ENCODE measurements around the gene NWD2. TPM values are rescaled to one million over a fixed set of nuclear protein-coding genes. Genes with fewer than 3 reads are reported as not detected.
A peak's percentile ranks its signal among the peaks of the same experiment; 100 is the strongest.

Gene NWD2
- total and polyA plus RNA-seq, 9 donors: under 0.01 to 0.29 (median 0.03) TPM; not detected in 2

DNA sequence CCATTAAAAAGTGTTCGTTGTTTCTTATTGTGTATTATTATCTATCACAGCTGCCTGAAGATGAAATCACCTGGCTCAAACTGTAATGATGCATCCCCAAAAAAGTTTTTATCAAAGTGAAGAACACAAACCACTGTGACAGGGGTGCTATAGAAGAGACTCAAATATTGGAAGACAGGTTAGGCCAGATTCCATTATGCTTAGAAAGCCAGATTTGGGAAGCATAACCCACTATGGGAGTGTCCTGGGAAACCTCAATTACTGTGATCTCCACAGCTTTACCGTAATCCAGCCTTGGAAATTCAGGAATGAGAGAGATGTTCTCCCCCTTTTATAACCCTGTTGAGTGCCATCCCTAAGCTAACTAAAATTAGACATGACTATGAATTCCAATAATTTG is 114.2 kb downstream of the NWD2 start:
- H3K9me3 ChIP-seq (replicated peaks; ENCODE audit: control insufficient read depth, low read depth, low read length): no peaks in the 10 kb centered on the region
- H3K36me3 ChIP-seq (ENCODE audit: control insufficient read depth, insufficient read depth, low read length): no peaks in the 10 kb centered on the region
- H3K4me1 ChIP-seq (ENCODE audit: control insufficient read depth, insufficient read depth, low read length): no peaks in the 10 kb centered on the region
- no peak for DNase-seq
- H3K27ac ChIP-seq (ENCODE audit: low read length): no peak overlapping the region
- H3K4me3 ChIP-seq (ENCODE audit: low read length): no peak overlapping the region
- WGBS (ENCODE audit: insufficient coverage): no CpG with 5 or more reads among the region's 2 CpGs
- H3K27me3 ChIP-seq (ENCODE audit: control insufficient read depth, insufficient read depth, low read length): no peaks in the 10 kb centered on the region

DNA sequence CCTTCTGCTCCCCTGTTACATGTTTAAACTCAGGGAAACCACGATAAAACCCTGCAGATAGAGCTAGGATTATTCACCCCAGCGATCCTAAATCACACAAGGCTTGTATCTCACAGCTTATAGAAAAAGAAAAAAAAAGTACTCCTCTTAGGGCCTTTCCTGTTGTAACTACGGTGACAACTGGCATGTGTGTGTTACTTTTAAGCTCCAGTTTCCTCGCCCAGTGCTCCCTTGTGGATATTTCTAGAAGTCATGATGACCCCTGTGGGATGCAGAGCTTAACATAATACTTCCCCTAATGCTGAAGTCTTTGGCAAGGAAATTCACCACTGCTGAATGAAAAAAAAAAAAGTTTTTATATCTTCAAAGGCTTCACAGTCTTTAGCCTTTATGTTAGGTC is 114.7 kb downstream of the NWD2 start:
- Histone ChIP-seq H3K4me3 (ENCODE audit: low read length) (no peak overlapping the region), H3K4me1 (ENCODE audit: control insufficient read depth, insufficient read depth, low read length) (no peaks in the 10 kb centered on the region), H3K36me3 (ENCODE audit: control insufficient read depth, insufficient read depth, low read length) (no peaks in the 10 kb centered on the region), H3K9me3 (replicated peaks; ENCODE audit: control insufficient read depth, low read depth, low read length) (no peaks in the 10 kb centered on the region), H3K27ac (ENCODE audit: low read length) (no peak overlapping the region), H3K27me3 (ENCODE audit: control insufficient read depth, insufficient read depth, low read length) (no peaks in the 10 kb centered on the region)
- peak; percentile 12 for DNase-seq
- WGBS (ENCODE audit: insufficient coverage): no CpG with 5 or more reads among the region's 4 CpGs

DNA sequence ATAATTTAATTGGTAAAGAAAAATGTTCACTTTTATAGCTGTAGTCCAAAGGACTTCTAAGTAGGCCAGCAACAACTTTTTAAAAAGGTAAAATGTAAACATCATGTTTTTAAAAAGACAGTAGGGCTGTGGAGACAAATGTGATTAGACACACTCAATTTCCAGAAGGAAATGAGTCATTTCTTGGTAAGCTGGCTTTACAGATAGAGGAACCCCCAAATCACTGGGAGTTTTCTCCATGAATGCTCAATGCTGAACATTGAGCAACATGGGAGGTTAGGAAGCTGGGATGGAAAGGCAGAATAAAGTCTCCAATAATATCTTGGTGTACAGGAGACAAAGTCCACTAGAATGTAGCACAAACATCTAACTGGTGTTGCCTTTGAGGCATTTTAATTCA is 121.3 kb downstream of the NWD2 start:
- Histone ChIP-seq H3K4me3 (ENCODE audit: low read length) (no peak overlapping the region), H3K9me3 (replicated peaks; ENCODE audit: control insufficient read depth, low read depth, low read length) (no peaks in the 10 kb centered on the region), H3K27ac (ENCODE audit: low read length) (no peak overlapping the region), H3K36me3 (ENCODE audit: control insufficient read depth, insufficient read depth, low read length) (no peaks in the 10 kb centered on the region), H3K4me1 (ENCODE audit: control insufficient read depth, insufficient read depth, low read length) (no peaks in the 10 kb centered on the region), H3K27me3 (ENCODE audit: control insufficient read depth, insufficient read depth, low read length) (no peaks in the 10 kb centered on the region)
- DNase-seq: no peak

DNA sequence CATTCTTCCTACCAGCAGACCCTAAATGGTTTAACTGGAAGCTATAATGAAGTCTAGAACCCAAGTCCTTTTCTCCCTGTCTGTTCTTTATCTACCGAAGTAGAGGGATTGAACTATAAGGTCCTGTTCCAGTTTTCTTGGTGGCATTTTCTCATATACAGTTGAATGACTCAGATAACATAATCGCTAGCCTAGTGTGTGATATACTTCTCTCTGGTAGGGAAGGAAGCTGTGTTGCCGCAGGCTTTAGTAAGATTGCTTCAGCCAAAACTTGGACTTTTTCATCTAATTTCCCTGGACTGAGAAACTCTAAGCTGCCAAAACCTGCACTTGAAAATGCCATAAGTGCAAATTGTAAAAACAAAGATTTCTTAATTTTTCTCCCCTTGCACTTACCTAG is 123.4 kb downstream of the NWD2 start:
- no peaks in the 10 kb centered on the region for H3K27me3 ChIP-seq (ENCODE audit: control insufficient read depth, insufficient read depth, low read length)
- H3K36me3 ChIP-seq (ENCODE audit: control insufficient read depth, insufficient read depth, low read length): no peaks in the 10 kb centered on the region
- H3K4me1 ChIP-seq (ENCODE audit: control insufficient read depth, insufficient read depth, low read length): no peaks in the 10 kb centered on the region
- no peaks in the 10 kb centered on the region for H3K9me3 ChIP-seq (replicated peaks; ENCODE audit: control insufficient read depth, low read depth, low read length)
- no peak for DNase-seq
- no peak overlapping the region for H3K4me3 ChIP-seq (ENCODE audit: low read length)
- WGBS (ENCODE audit: insufficient coverage): no CpG with 5 or more reads among the region's 3 CpGs
- no peak overlapping the region for H3K27ac ChIP-seq (ENCODE audit: low read length)

DNA sequence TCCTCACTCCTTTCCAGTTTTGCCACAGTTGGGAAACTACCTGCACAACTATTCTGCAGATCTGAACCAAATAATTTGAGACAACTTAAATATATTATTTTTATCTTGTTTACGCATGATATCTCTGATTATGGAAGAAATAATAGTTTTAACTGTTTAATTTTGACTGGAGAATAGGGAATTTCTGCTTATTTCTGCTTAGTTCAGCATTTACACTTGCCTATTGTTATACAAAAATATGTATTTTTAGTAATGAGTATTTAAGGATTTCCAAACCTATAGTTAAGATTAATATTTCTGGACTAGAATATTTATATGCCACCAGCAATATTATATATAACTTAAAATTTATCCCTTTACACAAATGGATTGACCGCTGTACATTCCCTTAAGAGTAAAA is 125.5 kb downstream of the NWD2 start:
- Histone ChIP-seq H3K27ac (ENCODE audit: low read length) (no peak overlapping the region), H3K4me3 (ENCODE audit: low read length) (no peak overlapping the region), H3K36me3 (ENCODE audit: control insufficient read depth, insufficient read depth, low read length) (no peaks in the 10 kb centered on the region), H3K27me3 (ENCODE audit: control insufficient read depth, insufficient read depth, low read length) (no peaks in the 10 kb centered on the region), H3K9me3 (replicated peaks; ENCODE audit: control insufficient read depth, low read depth, low read length) (no peaks in the 10 kb centered on the region), H3K4me1 (ENCODE audit: control insufficient read depth, insufficient read depth, low read length) (no peaks in the 10 kb centered on the region)
- no peak for DNase-seq
- WGBS (ENCODE audit: insufficient coverage): no CpG with 5 or more reads among the region's 2 CpGs

DNA sequence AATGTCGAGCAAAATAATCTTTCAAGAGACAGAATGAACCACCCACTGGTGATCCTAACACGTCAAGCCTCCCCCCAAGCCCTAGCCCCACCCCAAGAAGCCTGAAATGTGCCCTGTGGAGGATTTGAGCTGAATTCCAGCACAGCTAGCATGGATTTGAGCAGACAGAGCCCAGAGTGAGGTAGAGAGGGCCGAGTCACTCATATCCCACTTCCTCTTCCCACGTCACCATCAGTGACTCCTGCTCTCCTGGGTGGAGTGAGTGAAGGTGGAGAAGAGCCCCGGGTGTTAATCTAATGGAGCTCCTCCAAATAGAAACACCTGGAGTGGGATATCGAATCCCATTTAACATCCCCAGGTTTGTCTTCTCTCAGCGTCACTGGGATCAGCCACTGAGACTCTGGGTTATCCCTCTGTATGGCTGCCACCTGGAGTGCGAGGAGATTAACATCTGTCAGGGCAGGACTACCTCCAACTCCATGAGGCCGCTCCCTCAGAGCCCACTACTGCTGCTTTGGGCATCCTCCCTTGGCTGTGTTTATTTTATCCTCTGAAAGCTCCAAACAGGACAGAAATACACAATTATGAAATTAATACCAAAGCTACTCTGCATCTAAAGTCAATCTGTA is 136.6 kb downstream of the NWD2 start:
- Histone ChIP-seq H3K27me3 (ENCODE audit: control insufficient read depth, insufficient read depth, low read length) (peaks cover 3% of the 10 kb centered on the region), H3K4me1 (ENCODE audit: control insufficient read depth, insufficient read depth, low read length) (no peaks in the 10 kb centered on the region), H3K9me3 (replicated peaks; ENCODE audit: control insufficient read depth, low read depth, low read length) (no peaks in the 10 kb centered on the region), H3K36me3 (ENCODE audit: control insufficient read depth, insufficient read depth, low read length) (no peaks in the 10 kb centered on the region), H3K27ac (ENCODE audit: low read length) (no peak overlapping the region), H3K4me3 (ENCODE audit: low read length) (no peak overlapping the region)
- DNase-seq: no peak
- WGBS (ENCODE audit: insufficient coverage): 45% methylated on average over 3 of the region's 9 CpGs

DNA sequence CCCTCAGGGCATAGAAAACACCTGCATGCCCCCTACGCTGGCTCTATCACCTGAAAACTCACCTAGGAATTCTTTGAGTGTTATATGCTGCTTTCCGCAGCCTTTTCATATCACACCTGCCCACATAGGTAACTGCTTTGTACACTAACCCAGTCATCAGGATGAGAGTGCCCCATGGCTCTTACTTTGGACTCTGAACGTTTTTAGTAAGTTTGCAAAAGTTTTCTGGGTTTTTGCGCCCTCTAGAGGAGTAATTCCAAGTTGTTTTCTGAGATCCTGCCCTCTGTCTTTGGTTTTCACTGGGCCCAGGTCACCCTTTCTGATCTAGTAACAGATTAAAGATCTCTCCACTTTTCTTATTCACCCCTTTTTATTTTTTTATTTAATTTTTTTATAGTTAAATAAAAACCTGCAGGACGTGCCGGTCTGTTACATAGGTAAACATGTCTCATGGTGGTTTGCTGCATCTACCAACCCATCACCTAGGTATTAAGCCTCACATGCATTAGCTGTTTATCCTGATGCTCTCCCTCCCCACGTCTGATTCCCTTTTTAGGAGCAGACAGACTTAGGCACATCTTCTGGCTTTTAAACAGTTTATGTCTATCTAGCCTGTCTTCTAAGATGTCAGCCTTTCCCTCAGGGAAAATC is 139.2 kb downstream of the NWD2 start:
- Histone ChIP-seq H3K36me3 (ENCODE audit: control insufficient read depth, insufficient read depth, low read length) (no peaks in the 10 kb centered on the region), H3K4me3 (ENCODE audit: low read length) (no peak overlapping the region), H3K9me3 (replicated peaks; ENCODE audit: control insufficient read depth, low read depth, low read length) (no peaks in the 10 kb centered on the region), H3K4me1 (ENCODE audit: control insufficient read depth, insufficient read depth, low read length) (no peaks in the 10 kb centered on the region), H3K27me3 (ENCODE audit: control insufficient read depth, insufficient read depth, low read length) (peaks cover 3% of the 10 kb centered on the region), H3K27ac (ENCODE audit: low read length) (no peak overlapping the region)
- peak; percentile 35 for DNase-seq
- WGBS (ENCODE audit: insufficient coverage): 4% methylated on average over 3 of the region's 7 CpGs

DNA sequence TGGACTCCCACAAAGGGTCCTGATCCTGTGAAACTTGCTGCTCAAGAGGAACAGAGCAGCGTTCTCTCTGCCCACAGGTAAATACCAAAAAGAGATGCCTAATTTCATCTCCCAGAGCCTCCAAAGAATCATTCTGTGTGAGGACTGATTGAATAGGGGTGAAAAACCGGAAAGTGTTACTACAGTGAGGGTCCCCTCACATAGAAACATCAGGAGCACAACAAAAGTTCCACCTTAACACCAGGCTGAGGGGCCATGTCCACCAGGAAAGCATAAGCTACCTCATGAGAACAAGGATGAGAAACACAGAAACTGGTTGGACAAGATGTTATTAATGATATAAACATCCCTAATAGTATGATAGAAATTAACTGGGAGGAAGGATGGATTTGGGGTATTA is 140.9 kb downstream of the NWD2 start:
- H3K36me3 ChIP-seq (ENCODE audit: control insufficient read depth, insufficient read depth, low read length): no peaks in the 10 kb centered on the region
- no peak overlapping the region for H3K4me3 ChIP-seq (ENCODE audit: low read length)
- DNase-seq: no peak
- H3K4me1 ChIP-seq (ENCODE audit: control insufficient read depth, insufficient read depth, low read length): no peaks in the 10 kb centered on the region
- peaks cover 3% of the 10 kb centered on the region for H3K27me3 ChIP-seq (ENCODE audit: control insufficient read depth, insufficient read depth, low read length)
- no CpG with 5 or more reads among the region's 2 CpGs for WGBS (ENCODE audit: insufficient coverage)
- H3K9me3 ChIP-seq (replicated peaks; ENCODE audit: control insufficient read depth, low read depth, low read length): no peaks in the 10 kb centered on the region
- no peak overlapping the region for H3K27ac ChIP-seq (ENCODE audit: low read length)

DNA sequence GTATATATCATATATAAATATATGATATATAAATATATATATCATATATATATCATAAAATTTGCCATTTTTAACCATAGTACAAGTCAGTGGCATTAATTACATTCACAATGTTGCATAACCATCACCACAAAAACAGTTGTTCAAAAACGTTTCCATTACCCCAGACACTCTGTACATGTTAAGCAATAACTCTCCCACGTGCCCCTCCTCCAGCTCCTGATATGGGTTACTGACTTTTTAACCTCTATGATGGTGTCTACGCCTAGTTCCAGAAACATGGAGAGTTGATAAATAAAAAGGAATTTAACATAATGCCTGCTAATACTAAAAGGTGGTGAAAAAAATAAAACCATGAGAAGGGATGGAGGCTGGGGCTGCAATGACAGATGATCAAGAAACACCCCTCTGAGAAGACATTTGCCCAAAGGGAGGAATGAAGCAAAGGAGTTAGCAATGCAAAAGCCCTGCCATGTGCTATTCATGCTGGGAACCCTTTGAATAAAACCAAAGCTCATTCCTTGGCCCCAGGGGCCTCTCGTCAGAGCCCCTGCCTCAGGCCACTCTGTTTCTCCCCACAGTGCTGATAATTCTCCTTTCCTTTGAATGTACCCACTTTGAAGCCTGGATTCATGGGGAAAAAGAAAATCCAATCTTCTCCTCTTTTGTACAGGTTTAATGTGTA is 144.3 kb downstream of the NWD2 start:
- Histone ChIP-seq H3K4me3 (ENCODE audit: low read length) (no peak overlapping the region), H3K36me3 (ENCODE audit: control insufficient read depth, insufficient read depth, low read length) (no peaks in the 10 kb centered on the region), H3K9me3 (replicated peaks; ENCODE audit: control insufficient read depth, low read depth, low read length) (no peaks in the 10 kb centered on the region), H3K4me1 (ENCODE audit: control insufficient read depth, insufficient read depth, low read length) (peaks cover 2% of the 10 kb centered on the region), H3K27ac (ENCODE audit: low read length) (no peak overlapping the region), H3K27me3 (ENCODE audit: control insufficient read depth, insufficient read depth, low read length) (no peaks in the 10 kb centered on the region)
- WGBS (ENCODE audit: insufficient coverage): 0% methylated on average over 1 of the region's 4 CpGs
- no peak for DNase-seq

DNA sequence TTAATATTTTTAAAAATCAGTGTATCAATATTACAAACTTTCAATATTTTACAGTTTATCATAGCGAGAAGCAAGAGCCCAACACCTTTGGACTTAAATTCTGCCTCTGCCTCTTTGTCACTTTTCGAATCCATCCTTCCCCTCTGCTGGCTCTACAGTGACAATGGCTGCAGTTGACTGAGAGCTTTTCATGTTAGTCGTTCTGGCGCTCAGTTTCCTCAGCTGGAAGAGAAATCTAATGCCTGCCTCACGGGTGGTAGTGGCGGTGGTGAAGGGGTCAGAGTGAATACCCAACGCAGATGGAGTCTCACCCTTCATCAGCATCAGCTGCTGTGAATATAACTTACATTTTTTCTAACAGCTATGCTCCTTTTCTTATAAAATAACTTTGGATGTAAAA is 144.8 kb downstream of the NWD2 start:
- H3K4me1 ChIP-seq (ENCODE audit: control insufficient read depth, insufficient read depth, low read length): peaks cover 2% of the 10 kb centered on the region
- no peaks in the 10 kb centered on the region for H3K27me3 ChIP-seq (ENCODE audit: control insufficient read depth, insufficient read depth, low read length)
- H3K36me3 ChIP-seq (ENCODE audit: control insufficient read depth, insufficient read depth, low read length): no peaks in the 10 kb centered on the region
- H3K4me3 ChIP-seq (ENCODE audit: low read length): no peak overlapping the region
- WGBS (ENCODE audit: insufficient coverage): 83% methylated on average over 1 of the region's 7 CpGs
- H3K27ac ChIP-seq (ENCODE audit: low read length): no peak overlapping the region
- no peak for DNase-seq
- H3K9me3 ChIP-seq (replicated peaks; ENCODE audit: control insufficient read depth, low read depth, low read length): no peaks in the 10 kb centered on the region
